Smooth muscle cell (in vitro differentiated cells): ENCODE measurements around the gene FOXQ1. TPM values are rescaled to one million over a fixed set of nuclear protein-coding genes. Genes with fewer than 3 reads are reported as not detected.

Experiments used
- DNase-seq: peaks from one replicate; lab custom pipeline; 2025; ENCODE audit not compliant: unreplicated experiment; lab: John Stamatoyannopoulos, UW
- H2AFZ ChIP-seq: fragments of 200-600 bp; sonication (generic); 2 replicates; pipeline ENCODE4 v1.6.0; 2016; ENCODE audit warnings: antibody characterized with exemption, low read depth, mild to moderate bottlenecking
- H3F3A ChIP-seq: fragments of 200-600 bp; sonication (generic); 2 replicates; pipeline ENCODE4 v1.6.0; 2017; ENCODE audit warnings: antibody characterized with exemption, low read depth
- H3K27ac ChIP-seq: fragments of 200-600 bp; sonication (generic); 2 replicates; pipeline ENCODE4 v1.5.1; 2016; ENCODE audit warnings: low read depth, mild to moderate bottlenecking
- H3K27me3 ChIP-seq: fragments of 200-600 bp; sonication (generic); 2 replicates; pipeline ENCODE4 v1.6.1; 2016; ENCODE audit warnings: low read depth, mild to moderate bottlenecking
- H3K36me3 ChIP-seq: fragments of 200-600 bp; sonication (generic); 2 replicates; pipeline ENCODE4 v1.5.1; 2016; ENCODE audit warnings: low read depth
- H3K4me1 ChIP-seq: fragments of 200-600 bp; sonication (generic); 2 replicates; pipeline ENCODE4 v1.5.1; 2016; ENCODE audit warnings: low read depth
- H3K4me2 ChIP-seq: fragments of 200-600 bp; sonication (generic); 2 replicates; pipeline ENCODE4 v1.6.0; 2016; ENCODE audit warnings: mild to moderate bottlenecking
- H3K4me3 ChIP-seq: fragments of 200-600 bp; sonication (generic); 2 replicates; pipeline ENCODE4 v1.5.1; 2016; ENCODE audit warnings: mild to moderate bottlenecking
- H3K79me2 ChIP-seq: fragments of 200-600 bp; sonication (generic); 2 replicates; pipeline ENCODE4 v1.6.0; 2016; ENCODE audit warnings: low read depth, mild to moderate bottlenecking
- H3K9ac ChIP-seq: fragments of 200-600 bp; sonication (generic); 2 replicates; pipeline ENCODE4 v1.6.0; 2016; ENCODE audit warnings: low read depth
- H3K9me3 ChIP-seq: fragments of 200-600 bp; sonication (generic); replicated peaks from 2 replicates; pipeline ENCODE4 v1.5.1; 2016; ENCODE audit warnings: low read depth
- H4K20me1 ChIP-seq: fragments of 200-600 bp; sonication (generic); 2 replicates; pipeline ENCODE4 v1.6.0; 2016; ENCODE audit warnings: low read depth
- WGBS: methylation state at CpG from one replicate; pipeline ENCODE4 v1.1.7; 2016; ENCODE audit warnings: low lambda C conversion rate; 5-methylcytosine and 5-hydroxymethylcytosine counted together
- polyA plus RNA-seq: library from polyadenylated mRNA; unstranded; fragments of >200 nt; fragmentation: Nextera tagmentation; extraction: Ambion mirVana; gene quantifications from 2 replicates; pipeline ENCODE4 v1.2.1, GENCODE V29; 2016
- total RNA-seq: library from RNA; depleted of rRNA; stranded (reverse); fragments of >200 nt; gene quantifications from 2 replicates; pipeline ENCODE4 v1.2.3, GENCODE V29; 2014
- TF ChIP-seq, protein P1 (sequence below): fragments of 200-600 bp; sonication (generic); IDR thresholded peaks from 2 replicates; pipeline ENCODE4 v1.5.1; 2017; ENCODE audit warnings: borderline replicate concordance, mild to moderate bottlenecking, antibody characterized with exemption; ENCODE audit not compliant: insufficient read depth, poor library complexity, severe bottlenecking

FOXQ1 gene
- total and polyA plus RNA-seq, 2 experiments from 2014 or later, result 6.6 to 10.0 TPM

DNA sequence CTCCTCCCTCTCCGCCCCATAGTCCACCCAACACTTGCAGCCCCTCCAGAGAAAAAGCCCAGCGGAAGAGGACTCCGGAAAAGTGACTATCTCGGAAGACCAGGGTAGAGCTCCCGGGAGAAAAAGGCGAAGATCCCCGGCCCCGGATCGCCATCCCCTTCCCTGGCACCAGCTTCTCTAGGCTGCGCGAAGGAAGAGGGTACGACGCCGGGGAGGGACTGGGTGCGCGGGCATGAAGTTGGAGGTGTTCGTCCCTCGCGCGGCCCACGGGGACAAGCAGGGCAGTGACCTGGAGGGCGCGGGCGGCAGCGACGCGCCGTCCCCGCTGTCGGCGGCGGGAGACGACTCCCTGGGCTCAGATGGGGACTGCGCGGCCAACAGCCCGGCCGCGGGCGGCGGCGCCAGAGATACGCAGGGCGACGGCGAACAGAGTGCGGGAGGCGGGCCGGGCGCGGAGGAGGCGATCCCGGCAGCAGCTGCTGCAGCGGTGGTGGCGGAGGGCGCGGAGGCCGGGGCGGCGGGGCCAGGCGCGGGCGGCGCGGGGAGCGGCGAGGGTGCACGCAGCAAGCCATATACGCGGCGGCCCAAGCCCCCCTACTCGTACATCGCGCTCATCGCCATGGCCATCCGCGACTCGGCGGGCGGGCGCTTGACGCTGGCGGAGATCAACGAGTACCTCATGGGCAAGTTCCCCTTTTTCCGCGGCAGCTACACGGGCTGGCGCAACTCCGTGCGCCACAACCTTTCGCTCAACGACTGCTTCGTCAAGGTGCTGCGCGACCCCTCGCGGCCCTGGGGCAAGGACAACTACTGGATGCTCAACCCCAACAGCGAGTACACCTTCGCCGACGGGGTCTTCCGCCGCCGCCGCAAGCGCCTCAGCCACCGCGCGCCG lies 822 bp downstream of the FOXQ1 start:
- Histone ChIP-seq H3K4me3 (peak overlapping the region; percentile 62), H3K36me3 (no peaks in the 10 kb centered on the region), H2AFZ (peak overlapping the region; percentile 27), H3F3A (no peaks in the 10 kb centered on the region), H4K20me1 (no peaks in the 10 kb centered on the region), H3K27me3 (peaks cover 58% of the 10 kb centered on the region), H3K9ac (no peak overlapping the region), H3K4me1 (no peaks in the 10 kb centered on the region), H3K27ac (peak overlapping the region; percentile 15), H3K9me3 (no peaks in the 10 kb centered on the region), H3K79me2 (peaks cover 8% of the 10 kb centered on the region), H3K4me2 (peak overlapping the region; percentile 94)
- WGBS, result 2% methylated on average over 96 of the region's 109 CpGs
- TF ChIP-seq, protein P1, sequence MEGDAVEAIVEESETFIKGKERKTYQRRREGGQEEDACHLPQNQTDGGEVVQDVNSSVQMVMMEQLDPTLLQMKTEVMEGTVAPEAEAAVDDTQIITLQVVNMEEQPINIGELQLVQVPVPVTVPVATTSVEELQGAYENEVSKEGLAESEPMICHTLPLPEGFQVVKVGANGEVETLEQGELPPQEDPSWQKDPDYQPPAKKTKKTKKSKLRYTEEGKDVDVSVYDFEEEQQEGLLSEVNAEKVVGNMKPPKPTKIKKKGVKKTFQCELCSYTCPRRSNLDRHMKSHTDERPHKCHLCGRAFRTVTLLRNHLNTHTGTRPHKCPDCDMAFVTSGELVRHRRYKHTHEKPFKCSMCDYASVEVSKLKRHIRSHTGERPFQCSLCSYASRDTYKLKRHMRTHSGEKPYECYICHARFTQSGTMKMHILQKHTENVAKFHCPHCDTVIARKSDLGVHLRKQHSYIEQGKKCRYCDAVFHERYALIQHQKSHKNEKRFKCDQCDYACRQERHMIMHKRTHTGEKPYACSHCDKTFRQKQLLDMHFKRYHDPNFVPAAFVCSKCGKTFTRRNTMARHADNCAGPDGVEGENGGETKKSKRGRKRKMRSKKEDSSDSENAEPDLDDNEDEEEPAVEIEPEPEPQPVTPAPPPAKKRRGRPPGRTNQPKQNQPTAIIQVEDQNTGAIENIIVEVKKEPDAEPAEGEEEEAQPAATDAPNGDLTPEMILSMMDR, result no peak
- no peak for DNase-seq

DNA sequence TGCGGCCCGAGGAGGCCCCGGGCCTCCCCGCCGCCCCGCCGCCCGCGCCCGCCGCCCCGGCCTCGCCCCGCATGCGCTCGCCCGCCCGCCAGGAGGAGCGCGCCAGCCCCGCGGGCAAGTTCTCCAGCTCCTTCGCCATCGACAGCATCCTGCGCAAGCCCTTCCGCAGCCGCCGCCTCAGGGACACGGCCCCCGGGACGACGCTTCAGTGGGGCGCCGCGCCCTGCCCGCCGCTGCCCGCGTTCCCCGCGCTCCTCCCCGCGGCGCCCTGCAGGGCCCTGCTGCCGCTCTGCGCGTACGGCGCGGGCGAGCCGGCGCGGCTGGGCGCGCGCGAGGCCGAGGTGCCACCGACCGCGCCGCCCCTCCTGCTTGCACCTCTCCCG lies 1.5 kb downstream of the FOXQ1 start:
- peaks cover 54% of the 10 kb centered on the region for H3K27me3 ChIP-seq
- H3K4me1 ChIP-seq, result no peaks in the 10 kb centered on the region
- no peak overlapping the region for H3K27ac ChIP-seq
- H3K4me3 ChIP-seq, result peak overlapping the region; percentile 62
- H3K9ac ChIP-seq, result no peak overlapping the region
- no peak for DNase-seq
- no peaks in the 10 kb centered on the region for H3K9me3 ChIP-seq
- H3K36me3 ChIP-seq, result no peaks in the 10 kb centered on the region
- H2AFZ ChIP-seq, result no peak overlapping the region
- TF ChIP-seq, protein P1, result no peak
- H3F3A ChIP-seq, result no peaks in the 10 kb centered on the region
- H3K4me2 ChIP-seq, result peak overlapping the region; percentile 94
- H4K20me1 ChIP-seq, result no peaks in the 10 kb centered on the region
- WGBS, result 2% methylated on average over 28 of the region's 64 CpGs
- peaks cover 8% of the 10 kb centered on the region for H3K79me2 ChIP-seq

DNA sequence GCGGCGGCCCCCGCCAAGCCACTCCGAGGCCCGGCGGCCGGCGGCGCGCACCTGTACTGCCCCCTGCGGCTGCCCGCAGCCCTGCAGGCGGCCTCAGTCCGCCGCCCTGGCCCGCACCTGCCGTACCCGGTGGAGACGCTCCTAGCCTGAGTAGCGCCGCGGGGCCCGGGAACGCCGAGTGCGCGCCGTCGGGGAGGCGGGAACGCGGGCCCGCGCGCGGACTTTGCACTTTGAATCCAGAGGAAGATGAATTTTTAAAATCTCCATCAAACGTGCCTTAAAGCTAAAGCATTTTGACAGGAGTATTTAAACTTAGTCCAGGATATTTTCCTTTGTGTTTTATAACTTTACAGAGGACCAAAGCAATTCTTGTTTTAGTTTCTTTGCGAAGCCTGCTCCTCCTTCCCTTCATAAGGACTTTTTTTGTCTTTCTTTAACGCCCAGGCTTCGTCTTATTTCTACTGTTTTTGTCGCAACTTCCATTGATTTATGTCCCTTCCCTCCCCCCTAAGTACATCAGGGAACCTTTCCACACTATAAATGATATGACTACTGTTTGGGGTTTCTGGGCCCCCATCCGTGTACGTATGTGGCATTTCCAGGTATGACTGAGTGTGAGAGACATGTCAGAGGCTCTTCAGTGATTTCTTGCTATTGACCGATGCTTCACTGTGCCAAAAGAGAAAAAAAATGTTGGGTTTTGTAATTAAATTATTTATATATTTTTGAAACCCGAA lies 2.0 kb downstream of the FOXQ1 start:
- Histone ChIP-seq H3K9me3 (no peaks in the 10 kb centered on the region), H2AFZ (no peak overlapping the region), H3K27ac (no peak overlapping the region), H3F3A (no peaks in the 10 kb centered on the region), H4K20me1 (no peaks in the 10 kb centered on the region), H3K27me3 (peaks cover 49% of the 10 kb centered on the region), H3K4me2 (peak overlapping the region; percentile 78), H3K4me3 (peak overlapping the region; percentile 58), H3K9ac (no peak overlapping the region), H3K36me3 (no peaks in the 10 kb centered on the region), H3K79me2 (peaks cover 8% of the 10 kb centered on the region), H3K4me1 (no peaks in the 10 kb centered on the region)
- 8% methylated on average over 45 of the region's 45 CpGs for WGBS
- TF ChIP-seq, protein P1, result peak; percentile 45
- DNase-seq, result no peak
